ENCODE data around the gene IL27RA. TPM values are rescaled to one million over a fixed set of nuclear protein-coding genes. Genes with fewer than 3 reads are reported as not detected.

Gene IL27RA
- total and polyA plus RNA-seq, 7 experiments from 2014 or later = 32.1 to 120 (median 83.2) TPM

- ATAC-seq = no peak
- H3K27me3 ChIP-seq (ENCODE audit: control insufficient read depth in 2 of 2, insufficient read depth in 2 of 2, low read length in 2 of 2) = no peaks in the 10 kb centered on the region
- Mint-ChIP-seq H3K27me3 (no peaks in the 10 kb centered on the region), H3K4me1 (peaks cover 43 to 81% (median 61%) of the 10 kb centered on the region in 7 donors), H3K36me3 (peaks cover 0 to 16% (median 15%) of the 10 kb centered on the region in 5 donors), H3K9me3 (peaks cover 0 to 2% (median 0%) of the 10 kb centered on the region in 11 donors), H3K27ac (peak overlapping the region; percentile 92 to 99 (median 96)), H3K4me3 (peak overlapping the region; percentile 18 to 85 (median 74))
- H3K36me3 ChIP-seq (ENCODE audit: control insufficient read depth in 2 of 3, insufficient read depth in 3 of 3, low read length in 3 of 3) = no peaks in the 10 kb centered on the region
- intact Hi-C loops (cut with micrococcal nuclease) = no loop called here
- peak in 3 of 9 donors; percentile 19 to 44 (median 20) for DNase-seq
- peak overlapping the region; percentile 97 for H3K27ac ChIP-seq (ENCODE audit: low read depth, low read length)
- no peaks in the 10 kb centered on the region for H3K9me3 ChIP-seq (ENCODE audit: control insufficient read depth in 2 of 3, low read length in 3 of 3)
- ChIA-PET POLR2A (interaction anchor here (0.6 to 11.0 kb wide), 11 partner anchors 8 to 196 kb away, joined by 3 to 160 read pairs (median 4); partner anchors contain the start of genes DCAF15, IL27RA and RFX1), CTCF (interaction anchor here (0.6 to 2.0 kb wide), 5 partner anchors 8 to 104 kb away, joined by 3 to 7 read pairs (median 4); partner anchors contain the start of gene IL27RA)
- H3K4me1 ChIP-seq (ENCODE audit: control insufficient read depth in 2 of 2, insufficient read depth in 2 of 2, low read length in 2 of 2) = peaks cover 39 to 65% of the 10 kb centered on the region in 2 donors
- H3K4me3 ChIP-seq (ENCODE audit: low read length) = no peak overlapping the region
Measured at GRCh38 chr19:13984875-13985741, 46.5 kb upstream of the IL27RA start.

- CTCF ChIA-PET = interaction anchor here (0.7 to 1.4 kb wide), 6 partner anchors 9 to 62 kb away, joined by 3 to 6 read pairs (median 4); partner anchors contain the start of gene IL27RA
- intact Hi-C loops (cut with micrococcal nuclease) = loop anchor here (1.0 kb wide), 6 partner anchors 12 to 106 kb away; partner anchors contain the start of genes DCAF15 (in 2 of the 2) and RFX1 (in 2 of the 2)
- peaks cover 0 to 19% (median 16%) of the 10 kb centered on the region in 5 donors for H3K36me3 Mint-ChIP-seq
- H3K9me3 Mint-ChIP-seq = peaks cover 0 to 2% (median 0%) of the 10 kb centered on the region in 11 donors
- peak overlapping the region; percentile 26 to 85 (median 77) for H3K4me3 Mint-ChIP-seq
- H3K4me3 ChIP-seq (ENCODE audit: low read length) = peak overlapping the region; percentile 33
- POLR2A ChIA-PET = interaction anchor here (0.6 to 11.0 kb wide), 11 partner anchors 9 to 197 kb away, joined by 3 to 160 read pairs (median 4); partner anchors contain the start of genes DCAF15, IL27RA and RFX1
- H3K27me3 Mint-ChIP-seq = no peaks in the 10 kb centered on the region
- H3K27ac Mint-ChIP-seq = peak overlapping the region; percentile 92 to 99 (median 96)
- peaks cover 0 to under 1% (median 0%) of the 10 kb centered on the region in 3 experiments for H3K36me3 ChIP-seq (ENCODE audit: control insufficient read depth in 2 of 3, insufficient read depth in 3 of 3, low read length in 3 of 3)
- peak in 2 of 9 donors; percentile 17 to 50 for DNase-seq
- H3K9me3 ChIP-seq (ENCODE audit: control insufficient read depth in 2 of 3, low read length in 3 of 3) = no peaks in the 10 kb centered on the region
- H3K27ac ChIP-seq (ENCODE audit: low read depth, low read length) = peak overlapping the region; percentile 97
- no peaks in the 10 kb centered on the region for H3K27me3 ChIP-seq (ENCODE audit: control insufficient read depth in 2 of 2, insufficient read depth in 2 of 2, low read length in 2 of 2)
- peaks cover 46 to 86% (median 63%) of the 10 kb centered on the region in 7 donors for H3K4me1 Mint-ChIP-seq
- H3K4me1 ChIP-seq (ENCODE audit: control insufficient read depth in 2 of 2, insufficient read depth in 2 of 2, low read length in 2 of 2) = peaks cover 39 to 65% of the 10 kb centered on the region in 2 donors
- peak; percentile 2 for ATAC-seq
Measured at GRCh38 chr19:13985771-13986347, 45.7 kb upstream of the IL27RA start.

DNA sequence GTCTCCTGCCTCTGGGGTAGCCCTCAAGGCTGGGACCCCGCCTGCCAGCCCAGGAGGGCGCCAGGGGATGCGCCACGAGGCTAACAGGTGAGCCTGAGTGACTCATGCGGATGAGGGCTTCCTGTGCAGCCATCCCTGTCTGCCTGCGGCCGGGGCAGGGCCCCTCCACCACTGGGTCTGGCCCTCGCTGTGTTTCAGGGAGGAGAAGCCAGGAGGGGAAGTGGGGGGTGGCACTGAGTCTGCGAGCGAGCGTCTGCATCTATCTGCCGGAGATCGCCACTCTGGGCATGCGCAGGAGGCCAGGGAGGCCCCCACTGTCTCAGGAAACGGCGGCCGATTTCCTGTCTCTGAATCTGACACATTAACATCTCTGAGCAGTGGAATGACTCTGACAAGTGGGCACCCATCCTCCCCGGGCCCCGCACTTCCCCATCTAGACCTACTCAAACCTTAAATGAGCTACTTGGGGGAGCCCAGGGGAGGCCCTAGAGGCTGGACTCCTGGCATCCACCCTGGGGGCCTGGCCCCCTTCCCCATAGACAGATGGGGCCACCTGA is 45.1 kb upstream of the IL27RA start:
- peak overlapping the region; percentile 48 for H3K4me3 ChIP-seq (ENCODE audit: low read length)

DNA sequence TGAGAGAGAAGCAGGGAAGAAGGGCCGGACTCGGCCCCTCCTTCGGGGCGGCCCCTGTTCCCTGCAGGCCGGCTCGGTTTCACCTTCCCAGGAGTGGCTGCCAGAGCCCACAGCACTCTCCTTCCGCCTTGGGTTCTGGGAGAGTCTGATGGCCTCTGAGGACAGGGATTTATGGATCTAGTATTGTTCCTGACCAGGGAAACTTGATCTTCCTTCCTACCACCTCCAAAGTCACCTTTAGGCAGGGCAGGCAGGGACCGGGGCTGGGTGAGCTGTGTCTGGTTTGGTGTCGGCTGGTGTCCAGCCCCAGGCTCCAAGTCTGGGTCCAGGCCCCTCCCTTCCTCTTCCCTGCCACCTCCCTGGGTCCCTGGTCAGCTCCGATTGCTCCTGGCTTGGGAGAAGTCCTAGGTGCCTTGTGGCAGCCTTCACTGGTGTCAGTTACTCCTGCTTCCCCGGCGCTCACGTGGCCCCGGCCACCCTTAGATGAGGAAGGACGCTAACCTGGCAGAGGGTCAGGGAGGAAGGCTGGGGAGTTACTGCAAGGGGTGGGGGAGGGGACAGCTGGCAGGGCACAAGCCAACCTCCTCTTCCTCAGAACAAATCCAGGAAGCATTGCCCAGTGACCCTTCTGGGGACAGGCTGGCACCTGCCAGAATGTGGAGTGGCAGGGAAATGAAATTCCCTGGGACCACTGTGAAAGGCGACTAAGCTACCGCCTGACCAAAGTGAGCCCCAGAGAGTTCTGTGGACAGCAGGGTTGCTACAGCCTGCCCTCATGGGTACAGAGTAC is 44.3 kb upstream of the IL27RA start:
- Mint-ChIP-seq H3K4me1 (peaks cover 51 to 90% (median 69%) of the 10 kb centered on the region in 7 donors), H3K36me3 (peaks cover 0 to 27% (median 23%) of the 10 kb centered on the region in 5 donors), H3K27me3 (no peaks in the 10 kb centered on the region), H3K27ac (peak overlapping the region; percentile 92 to 99 (median 96)), H3K9me3 (peaks cover 0 to 2% (median 0%) of the 10 kb centered on the region in 11 donors), H3K4me3 (peak overlapping the region; percentile 61 to 85 (median 76))
- no peak for ATAC-seq
- intact Hi-C loops (cut with micrococcal nuclease) = no loop called here
- peaks cover 39 to 65% of the 10 kb centered on the region in 2 donors for H3K4me1 ChIP-seq (ENCODE audit: control insufficient read depth in 2 of 2, insufficient read depth in 2 of 2, low read length in 2 of 2)
- H3K36me3 ChIP-seq (ENCODE audit: control insufficient read depth in 2 of 3, insufficient read depth in 3 of 3, low read length in 3 of 3) = peaks cover 0 to 15% (median 0%) of the 10 kb centered on the region in 3 experiments
- POLR2A ChIA-PET = interaction anchor here (0.6 to 11.0 kb wide), 10 partner anchors 13 to 393 kb away, joined by 3 to 160 read pairs (median 4); partner anchors contain the start of genes DCAF15, IL27RA and RFX1
- H3K27me3 ChIP-seq (ENCODE audit: control insufficient read depth in 2 of 2, insufficient read depth in 2 of 2, low read length in 2 of 2) = no peaks in the 10 kb centered on the region
- DNase-seq = no peak
- CTCF ChIA-PET = interaction anchor here (0.6 to 1.4 kb wide), 5 partner anchors 11 to 94 kb away, joined by 3 to 6 read pairs (median 4); partner anchors contain the start of gene IL27RA
- H3K27ac ChIP-seq (ENCODE audit: low read depth, low read length) = peak overlapping the region; percentile 97
- no peaks in the 10 kb centered on the region for H3K9me3 ChIP-seq (ENCODE audit: control insufficient read depth in 2 of 3, low read length in 3 of 3)
- peak overlapping the region; percentile 48 for H3K4me3 ChIP-seq (ENCODE audit: low read length)

More for the DNA sequence above, 45.1 kb upstream of the IL27RA start:
- Mint-ChIP-seq H3K4me1 (peaks cover 48 to 89% (median 66%) of the 10 kb centered on the region in 7 donors), H3K9me3 (peaks cover 0 to 2% (median 0%) of the 10 kb centered on the region in 11 donors), H3K27me3 (no peaks in the 10 kb centered on the region), H3K4me3 (peak overlapping the region; percentile 61 to 85 (median 77)), H3K27ac (peak overlapping the region; percentile 92 to 99 (median 96)), H3K36me3 (peaks cover 0 to 22% (median 20%) of the 10 kb centered on the region in 5 donors)
- Histone ChIP-seq H3K4me1 (ENCODE audit: control insufficient read depth in 2 of 2, insufficient read depth in 2 of 2, low read length in 2 of 2) (peaks cover 39 to 65% of the 10 kb centered on the region in 2 donors), H3K9me3 (ENCODE audit: control insufficient read depth in 2 of 3, low read length in 3 of 3) (no peaks in the 10 kb centered on the region), H3K27me3 (ENCODE audit: control insufficient read depth in 2 of 2, insufficient read depth in 2 of 2, low read length in 2 of 2) (no peaks in the 10 kb centered on the region), H3K27ac (ENCODE audit: low read depth, low read length) (peak overlapping the region; percentile 97), H3K36me3 (ENCODE audit: control insufficient read depth in 2 of 3, insufficient read depth in 3 of 3, low read length in 3 of 3) (peaks cover 0 to 7% (median 0%) of the 10 kb centered on the region in 3 experiments)
- POLR2A ChIA-PET = interaction anchor here (0.6 to 11.0 kb wide), 9 partner anchors 12 to 261 kb away, joined by 3 to 160 read pairs (median 4); partner anchors contain the start of genes DCAF15, IL27RA and RFX1
- intact Hi-C loops (cut with micrococcal nuclease) = loop anchor here (1.0 kb wide), 6 partner anchors 12 to 106 kb away; partner anchors contain the start of genes DCAF15 (in 2 of the 2) and RFX1 (in 2 of the 2)
- CTCF ChIA-PET = interaction anchor here (0.7 to 1.4 kb wide), 5 partner anchors 20 to 95 kb away, joined by 3 to 6 read pairs (median 3); partner anchors contain the start of gene IL27RA
- DNase-seq = peak; percentile 94 to 98 (median 97)
- peak; percentile 94 for ATAC-seq

DNA sequence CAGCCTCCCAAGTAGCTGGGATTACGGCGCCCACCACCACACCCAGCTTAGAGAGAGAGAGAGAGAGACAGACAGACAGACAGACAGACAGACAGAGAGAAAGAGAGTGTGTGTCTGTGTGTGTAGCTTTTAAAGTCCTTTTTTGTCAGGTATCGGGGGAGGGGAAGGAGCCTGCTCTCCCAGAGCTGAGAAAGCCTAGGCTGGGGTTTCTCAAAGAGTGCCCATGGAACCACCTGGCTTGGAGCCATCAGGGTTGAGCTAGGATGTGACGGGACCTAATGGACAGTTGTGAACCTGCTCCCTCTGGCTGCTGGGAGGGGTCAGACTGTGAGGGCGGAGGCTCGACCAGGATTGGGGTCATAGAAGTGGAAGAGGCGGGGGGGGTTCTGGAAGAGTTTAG is 42.1 kb upstream of the IL27RA start:
- no peak overlapping the region for H3K27ac ChIP-seq (ENCODE audit: low read depth, low read length)
- peaks cover 39 to 45% of the 10 kb centered on the region in 2 donors for H3K4me1 ChIP-seq (ENCODE audit: control insufficient read depth in 2 of 2, insufficient read depth in 2 of 2, low read length in 2 of 2)
- peak overlapping the region; percentile 92 to 99 (median 96) for H3K27ac Mint-ChIP-seq
- peaks cover 48 to 74% (median 58%) of the 10 kb centered on the region in 7 donors for H3K4me1 Mint-ChIP-seq
- ATAC-seq (no peak), DNase-seq (no peak)
- peak overlapping the region in 5 of 10 donors; percentile 3 to 69 (median 39) for H3K4me3 Mint-ChIP-seq
- H3K4me3 ChIP-seq (ENCODE audit: low read length) = no peak overlapping the region
- ChIA-PET POLR2A (interaction anchor here (0.6 to 11.0 kb wide), 3 partner anchors 10 to 64 kb away, joined by 3 to 160 read pairs (median 55); partner anchors contain the start of gene IL27RA), CTCF (interaction anchor here (0.6 to 1.3 kb wide), 2 partner anchors 9 to 57 kb away, joined by 3 to 4 read pairs; no protein-coding TSS in a partner anchor)
- no peaks in the 10 kb centered on the region for H3K27me3 ChIP-seq (ENCODE audit: control insufficient read depth in 2 of 2, insufficient read depth in 2 of 2, low read length in 2 of 2)
- H3K9me3 Mint-ChIP-seq = peaks cover 0 to 2% (median 0%) of the 10 kb centered on the region in 11 donors
- intact Hi-C loops (cut with micrococcal nuclease) = no loop called here
- H3K9me3 ChIP-seq (ENCODE audit: control insufficient read depth in 2 of 3, low read length in 3 of 3) = no peaks in the 10 kb centered on the region
- peaks cover 0 to 29% (median 0%) of the 10 kb centered on the region in 3 experiments for H3K36me3 ChIP-seq (ENCODE audit: control insufficient read depth in 2 of 3, insufficient read depth in 3 of 3, low read length in 3 of 3)
- H3K27me3 Mint-ChIP-seq = no peaks in the 10 kb centered on the region
- H3K36me3 Mint-ChIP-seq = peaks cover 0 to 30% (median 20%) of the 10 kb centered on the region in 5 donors

All from naive thymus-derived CD4-positive, alpha-beta T cell (primary cell).